BJ (cell line): ENCODE results near the gene MSL1. TPM values are rescaled to one million over a fixed set of nuclear protein-coding genes. Genes with fewer than 3 reads are reported as not detected.
A peak's percentile ranks its signal among the peaks of the same experiment; 100 is the strongest.

Experiments used
- CTCF ChIA-PET: fragments of 350-600 bp; formaldehyde crosslinking; extraction: SDS; loops from one replicate; lab custom pipeline; 2021; ENCODE audit warnings: antibody characterized with exemption, inconsistent platforms; lab: Yijun Ruan, JAX
- POLR2A ChIA-PET: fragments of 300-600 bp; sonication (Branson Sonifier 250); formaldehyde crosslinking; extraction: SDS; loops from one replicate; lab custom pipeline; 2021; ENCODE audit warnings: antibody characterized with exemption; lab: Charles Lee
- DNase-seq: peaks from one replicate; pipeline ENCODE4 v3.0.0-alpha.2; 2011; ENCODE audit warnings: low read depth
- H3K27me3 ChIP-seq: 2 replicates; pipeline ENCODE4 v1.6.0; 2011; ENCODE audit warnings: low read length; ENCODE audit not compliant: control insufficient read depth, insufficient read depth
- H3K36me3 ChIP-seq: 2 replicates; pipeline ENCODE4 v1.5.1; 2011; ENCODE audit warnings: low read length; ENCODE audit not compliant: control insufficient read depth, insufficient read depth
- H3K4me3 ChIP-seq: 2 replicates; pipeline ENCODE4 v1.5.1; 2011; ENCODE audit warnings: low read depth, mild to moderate bottlenecking, control low read depth, low read length
- CTCF ChIP-seq: IDR thresholded peaks from 2 replicates; pipeline ENCODE4 v1.5.1; 2011; ENCODE audit warnings: low read depth, mild to moderate bottlenecking, control low read depth, inconsistent platforms, low read length, moderate library complexity; ENCODE audit not compliant: insufficient read depth
- polyA plus RNA-seq: library from polyadenylated mRNA; depleted of rRNA; stranded (reverse); fragments of >200 nt; gene quantifications from 2 replicates; pipeline ENCODE4 v1.2.3, GENCODE V29; 2011

The MSL1 gene
- polyA plus RNA-seq, 1 experiment, result 36.7 TPM

GRCh38 chr17:40113907-40114245 lies 7.9 kb upstream of the MSL1 start:
- ChIA-PET CTCF (interaction anchor here (0.6 to 7.7 kb wide), 26 partner anchors 9 to 185 kb away, joined by 3 to 130 read pairs (median 6); partner anchors contain the start of genes CASC3, CSF3, MED24 and MSL1), POLR2A (interaction anchor here (0.7 to 2.2 kb wide), 5 partner anchors 10 to 428 kb away, joined by 3 to 8 read pairs (median 6); partner anchors contain the start of gene NR1D1)
- DNase-seq, result no peak
- peak overlapping the region; percentile 25 for H3K4me3 ChIP-seq
- no peaks in the 10 kb centered on the region for H3K27me3 ChIP-seq
- H3K36me3 ChIP-seq, result no peaks in the 10 kb centered on the region
- TF ChIP-seq CTCF, result no peak

GRCh38 chr17:40115101-40115436 lies 6.7 kb upstream of the MSL1 start:
- H3K36me3 ChIP-seq, result no peaks in the 10 kb centered on the region
- no peaks in the 10 kb centered on the region for H3K27me3 ChIP-seq
- no peak for TF ChIP-seq CTCF
- H3K4me3 ChIP-seq, result no peak overlapping the region
- DNase-seq, result no peak
- POLR2A ChIA-PET, result no interaction called here
- CTCF ChIA-PET, result interaction anchor here (1.0 to 7.7 kb wide), 6 partner anchors 39 to 99 kb away, joined by 4 to 130 read pairs (median 70); partner anchors contain the start of genes CSF3 and THRA

GRCh38 chr17:40122136-40122998 lies 596 bp downstream of the MSL1 start:
- ChIA-PET POLR2A (interaction anchor here (0.6 to 0.9 kb wide), 5 partner anchors 10 to 135 kb away, joined by 3 to 8 read pairs (median 4); no protein-coding TSS in a partner anchor), CTCF (interaction anchor here (0.7 to 7.3 kb wide), 3 partner anchors 11 to 47 kb away, joined by 3 to 64 read pairs (median 9); partner anchors contain the start of gene CASC3)
- Histone ChIP-seq H3K4me3 (peak overlapping the region; percentile 99), H3K36me3 (peaks cover 11% of the 10 kb centered on the region), H3K27me3 (no peaks in the 10 kb centered on the region)
- TF ChIP-seq CTCF, result no peak
- DNase-seq, result no peak

GRCh38 chr17:40122999-40123810 lies 1.4 kb downstream of the MSL1 start:
- peak overlapping the region; percentile 99 for H3K4me3 ChIP-seq
- no peak for TF ChIP-seq CTCF
- peaks cover 12% of the 10 kb centered on the region for H3K36me3 ChIP-seq
- ChIA-PET CTCF (interaction anchor here (1.0 to 7.3 kb wide), 5 partner anchors 11 to 105 kb away, joined by 3 to 64 read pairs (median 7); partner anchors contain the start of gene CASC3), POLR2A (interaction anchor here (1.8 kb wide), 1 partner anchor 10 kb away, joined by 7 read pairs; no protein-coding TSS in a partner anchor)
- DNase-seq, result no peak
- H3K27me3 ChIP-seq, result no peaks in the 10 kb centered on the region
